HCT116 (cell line): ENCODE results near the gene ZNF319. TPM values are rescaled to one million over a fixed set of nuclear protein-coding genes. Genes with fewer than 3 reads are reported as not detected.

Experiments used
- ATAC-seq: fragments of 200-7000 bp; cut with Tn5 transposase; 2 replicates; pipeline ENCODE4 v1.9.1; 2020; ENCODE audit warnings: mild to moderate bottlenecking, moderate library complexity
- BruUV-seq: library from RNA; stranded (reverse); fragments of 400-500 nt; replicated peaks from 2 replicates; lab custom pipeline; 2021; lab: Mats Ljungman, UMichigan
- CTCF ChIA-PET: fragments of 300-600 bp; sonication (Branson Sonifier 250); formaldehyde crosslinking; loops from one replicate; lab custom pipeline; 2021; ENCODE audit warnings: antibody characterized with exemption; lab: Charles Lee
- POLR2A ChIA-PET: fragments of 300-600, 350-600 bp; sonication (Branson Sonifier 250); formaldehyde crosslinking; loops from one replicate; lab custom pipeline; 2021; ENCODE audit warnings: antibody characterized with exemption; lab: Charles Lee
- RAD21 ChIA-PET, 2 experiments: fragments of 300-600 bp; sonication (Branson Sonifier 250); formaldehyde crosslinking; loops; one replicate each; lab custom pipeline; 2023; ENCODE audit warnings: low total read pairs in 2 of 2; ENCODE audit not compliant: uncharacterized antibody in 2 of 2, unreplicated experiment in 2 of 2, low non-redundant PET in 1 of 2; lab: Charles Lee
- DNase-seq: peaks from one replicate; pipeline ENCODE4 v3.0.0-alpha.2; 2010; ENCODE audit warnings: low read depth, low spot score
- H2AFZ ChIP-seq: fragments of 200-600 bp; shearing (Covaris generic), sonication (generic); 2 replicates; pipeline ENCODE4 v1.6.1; 2017; ENCODE audit warnings: low read depth, mixed run types, mixed read lengths, antibody characterized with exemption, low read length; ENCODE audit not compliant: poor library complexity, severe bottlenecking
- H3K27ac ChIP-seq: 2 replicates; pipeline ENCODE4 v1.5.1; 2012; ENCODE audit warnings: low read depth, low read length
- H3K27me3 ChIP-seq: fragments of 200-600 bp; sonication (generic); 2 replicates; pipeline ENCODE4 v1.6.1; 2016; ENCODE audit warnings: mixed run types, low read length, mixed read lengths; ENCODE audit not compliant: insufficient read depth
- H3K36me3 ChIP-seq, 2 experiments: fragments of 200-500 bp in 1 of 2; fragments of 200-600 bp in 1 of 2; sonication (Bioruptor generic) in 1 of 2; sonication (generic) in 1 of 2; 2 replicates each; pipeline versions ENCODE4 v1.5.1 to v1.6.1; 2014 to 2016; ENCODE audit warnings: low read length in 2 of 2, inconsistent platforms in 1 of 2, mixed read lengths in 1 of 2, mixed run types in 1 of 2; ENCODE audit not compliant: insufficient read depth in 2 of 2, control insufficient read depth in 1 of 2
- H3K4me1 ChIP-seq, 2 experiments: fragments of 200-600 bp in 1 of 2; sonication (generic) in 1 of 2; 2 replicates each; pipeline versions ENCODE4 v1.5.1 to v1.6.1; 2012 to 2017; ENCODE audit warnings: low read length in 2 of 2, inconsistent platforms in 1 of 2, mild to moderate bottlenecking in 1 of 2, mixed read lengths in 1 of 2, mixed run types in 1 of 2, moderate library complexity in 1 of 2; ENCODE audit not compliant: insufficient read depth in 2 of 2, control insufficient read depth in 1 of 2
- H3K4me2 ChIP-seq: fragments of 200-600 bp; sonication (generic); 2 replicates; pipeline ENCODE4 v1.6.1; 2017; ENCODE audit warnings: mixed run types, low read length, mixed read lengths
- H3K4me3 ChIP-seq, 2 experiments: fragments of 200-600 bp in 1 of 2; sonication (generic) in 1 of 2; replicated peaks in 1 of 2; 2 replicates each; pipeline ENCODE4 v1.5.1; 2011 to 2016; ENCODE audit warnings: low read length in 2 of 2, control low read depth in 1 of 2, low read depth in 1 of 2, mild to moderate bottlenecking in 1 of 2, mixed read lengths in 1 of 2, mixed run types in 1 of 2
- H3K79me2 ChIP-seq: fragments of 200-600 bp; sonication (generic); 2 replicates; pipeline ENCODE4 v1.6.1; 2017; ENCODE audit warnings: mild to moderate bottlenecking, mixed run types, low read length, moderate library complexity, mixed read lengths; ENCODE audit not compliant: insufficient read depth
- H3K9ac ChIP-seq: fragments of 200-600 bp; sonication (generic); 2 replicates; pipeline ENCODE4 v1.6.1; 2016; ENCODE audit warnings: low read length, mixed read lengths
- H3K9me2 ChIP-seq: fragments of 200-600 bp; sonication (generic), shearing (Covaris generic); 2 replicates; pipeline ENCODE4 v1.6.1; 2017; ENCODE audit warnings: mixed run types, mild to moderate bottlenecking, moderate library complexity; ENCODE audit not compliant: insufficient read depth
- H3K9me3 ChIP-seq, 2 experiments: fragments of 200-500 bp in 1 of 2; fragments of 200-600 bp in 1 of 2; sonication (Bioruptor generic) in 1 of 2; sonication (generic) in 1 of 2; 2 replicates each; pipeline ENCODE4 v1.6.1; 2014 to 2017; ENCODE audit warnings: low read length in 2 of 2, mixed read lengths in 2 of 2, inconsistent platforms in 1 of 2, low read depth in 1 of 2, mild to moderate bottlenecking in 1 of 2, mixed run types in 1 of 2, moderate library complexity in 1 of 2; ENCODE audit not compliant: control insufficient read depth in 1 of 2, insufficient read depth in 1 of 2
- H4K20me1 ChIP-seq: fragments of 200-600 bp; sonication (generic), shearing (Covaris generic); 2 replicates; pipeline ENCODE4 v1.6.1; 2017; ENCODE audit warnings: mixed run types, mild to moderate bottlenecking, moderate library complexity; ENCODE audit not compliant: insufficient read depth
- CBX3 ChIP-seq: IDR thresholded peaks from 2 replicates; pipeline ENCODE4 v1.6.1; 2012; ENCODE audit warnings: low read depth
- EZH2 ChIP-seq: fragments of 200-600 bp; sonication (generic); IDR thresholded peaks from 2 replicates; pipeline ENCODE4 v1.6.1; 2017; ENCODE audit warnings: antibody characterized with exemption, mixed run types
- EZH2phosphoT487 ChIP-seq: fragments of 200-600 bp; IDR thresholded peaks from 2 replicates; pipeline ENCODE4 v1.6.1; 2018; ENCODE audit warnings: antibody characterized with exemption, borderline replicate concordance
- FOSL1 ChIP-seq: IDR thresholded peaks from 2 replicates; pipeline ENCODE4 v1.6.1; 2012; ENCODE audit warnings: low read depth
- JUND ChIP-seq: IDR thresholded peaks from 2 replicates; pipeline ENCODE4 v1.6.1; 2012
- POLR2AphosphoS5 ChIP-seq: IDR thresholded peaks from 2 replicates; pipeline ENCODE4 v1.6.1; 2011; ENCODE audit warnings: mild to moderate bottlenecking, low read depth, low read length, moderate library complexity
- SIN3A ChIP-seq: IDR thresholded peaks from 2 replicates; pipeline ENCODE4 v1.6.1; 2012; ENCODE audit warnings: low read depth
- SP1 ChIP-seq: IDR thresholded peaks from 2 replicates; pipeline ENCODE4 v1.6.1; 2012; ENCODE audit warnings: low read depth
- SRF ChIP-seq: IDR thresholded peaks from 2 replicates; pipeline ENCODE4 v1.6.1; 2012; ENCODE audit warnings: low read depth
- TCF7L2 ChIP-seq: IDR thresholded peaks from 2 replicates; pipeline ENCODE4 v1.7.0; 2011; ENCODE audit warnings: borderline replicate concordance, inconsistent platforms; ENCODE audit not compliant: insufficient read depth, insufficient read length; ENCODE audit errors: extremely low read depth
- ZFX ChIP-seq: fragments of 450-650 bp; IDR thresholded peaks from 2 replicates; pipeline ENCODE4 v1.6.1; 2017
- ZNF274 ChIP-seq: fragments of 200-500 bp; sonication (Bioruptor generic); IDR thresholded peaks from 2 replicates; pipeline ENCODE4 v1.6.1; 2014; ENCODE audit warnings: mild to moderate bottlenecking, low read depth, low read length, inconsistent platforms
- intact Hi-C: fragments of 100-400 bp; cut with micrococcal nuclease; formaldehyde crosslinking; loops from 2 replicates; pipeline ENCODE4 v1.10.0; 2022
- total RNA-seq: library from RNA; stranded (reverse); gene quantifications from one replicate; pipeline ENCODE4 v1.2.1, GENCODE V29; 2021; ENCODE audit not compliant: unreplicated experiment
- TF ChIP-seq, protein P1 (sequence below): IDR thresholded peaks from 2 replicates; pipeline ENCODE4 v1.6.1; 2011; ENCODE audit warnings: mild to moderate bottlenecking, low read length, moderate library complexity; ENCODE audit not compliant: insufficient replicate concordance; ENCODE audit errors: extremely low read depth
- TF ChIP-seq, protein P2 (sequence below): IDR thresholded peaks from 2 replicates; pipeline ENCODE4 v1.6.1; 2012; ENCODE audit warnings: low read depth
- TF ChIP-seq, protein P3 (sequence below), 3 experiments: fragments of 200-600 bp in 1 of 3; sonication (generic) in 1 of 3; IDR thresholded peaks in 2 of 3; conservative IDR thresholded peaks in 1 of 3; 2 replicates each; pipeline ENCODE4 v1.5.1; 2012 to 2017; ENCODE audit warnings: low read depth in 2 of 3, low read length in 2 of 3, antibody characterized with exemption in 1 of 3, borderline replicate concordance in 1 of 3, control low read depth in 1 of 3, mild to moderate bottlenecking in 1 of 3, mixed read lengths in 1 of 3, mixed run types in 1 of 3, moderate library complexity in 1 of 3; ENCODE audit not compliant: insufficient read depth in 1 of 3
- TF ChIP-seq, protein P4 (sequence below): IDR thresholded peaks from 2 replicates; pipeline ENCODE4 v1.6.1; 2012

ZNF319 gene
- total RNA-seq, 1 experiment from 2014 or later: 7.1 TPM

DNA sequence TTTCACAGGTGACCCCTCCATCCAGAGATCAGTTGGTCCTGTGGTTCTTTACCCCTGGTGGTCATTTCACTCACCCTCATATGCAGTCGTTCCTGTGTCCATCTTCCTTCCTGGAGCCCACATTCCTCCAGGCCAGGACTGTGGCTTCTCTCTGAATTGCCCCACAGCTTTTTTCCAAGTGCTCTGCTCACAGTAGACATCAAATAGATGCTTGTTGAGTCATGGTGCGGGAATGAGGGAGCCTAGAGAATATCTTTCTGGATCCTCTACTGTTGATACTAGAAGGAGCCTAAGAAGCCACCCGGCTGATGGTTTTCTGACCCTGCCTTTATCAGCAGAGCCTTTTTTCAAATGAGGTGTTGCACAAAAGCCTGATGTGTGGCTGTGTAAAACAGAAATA is 11.2 kb upstream of the ZNF319 start (continued):
- no peak for TF ChIP-seq TCF7L2

DNA sequence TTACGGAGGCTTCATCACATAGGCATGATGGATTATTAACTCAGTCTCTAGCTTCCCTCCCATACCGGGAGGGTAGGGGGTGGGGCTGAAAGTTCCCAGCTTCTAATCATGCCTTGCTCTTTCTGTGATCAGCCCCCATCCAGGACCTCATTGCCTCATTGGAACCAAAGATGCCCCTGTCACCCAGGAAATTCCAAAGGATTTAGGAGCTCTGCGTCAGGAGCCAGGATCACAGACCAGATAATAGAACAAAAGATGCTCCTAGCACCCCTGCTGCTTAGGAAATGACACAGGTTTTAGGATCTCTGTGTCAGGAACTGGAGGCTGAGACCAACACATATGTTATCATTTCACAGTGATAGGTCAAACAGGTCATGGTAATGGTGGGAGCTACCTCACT is 10.4 kb upstream of the ZNF319 start:
- ChIA-PET CTCF (no interaction called here), POLR2A (no interaction called here)

More for the DNA sequence above, 10.4 kb upstream of the ZNF319 start:
- DNase-seq (no peak), ATAC-seq (no peak)
- H3K9me2 ChIP-seq: no peaks in the 10 kb centered on the region
- H2AFZ ChIP-seq: no peak overlapping the region
- intact Hi-C loops: no loop called here
- RAD21 ChIA-PET: no interaction called here
- TF ChIP-seq EZH2phosphoT487: no peak
- no peak for TF ChIP-seq POLR2AphosphoS5
- no peak for TF ChIP-seq TCF7L2
- TF ChIP-seq JUND: no peak
- TF ChIP-seq, protein P1, sequence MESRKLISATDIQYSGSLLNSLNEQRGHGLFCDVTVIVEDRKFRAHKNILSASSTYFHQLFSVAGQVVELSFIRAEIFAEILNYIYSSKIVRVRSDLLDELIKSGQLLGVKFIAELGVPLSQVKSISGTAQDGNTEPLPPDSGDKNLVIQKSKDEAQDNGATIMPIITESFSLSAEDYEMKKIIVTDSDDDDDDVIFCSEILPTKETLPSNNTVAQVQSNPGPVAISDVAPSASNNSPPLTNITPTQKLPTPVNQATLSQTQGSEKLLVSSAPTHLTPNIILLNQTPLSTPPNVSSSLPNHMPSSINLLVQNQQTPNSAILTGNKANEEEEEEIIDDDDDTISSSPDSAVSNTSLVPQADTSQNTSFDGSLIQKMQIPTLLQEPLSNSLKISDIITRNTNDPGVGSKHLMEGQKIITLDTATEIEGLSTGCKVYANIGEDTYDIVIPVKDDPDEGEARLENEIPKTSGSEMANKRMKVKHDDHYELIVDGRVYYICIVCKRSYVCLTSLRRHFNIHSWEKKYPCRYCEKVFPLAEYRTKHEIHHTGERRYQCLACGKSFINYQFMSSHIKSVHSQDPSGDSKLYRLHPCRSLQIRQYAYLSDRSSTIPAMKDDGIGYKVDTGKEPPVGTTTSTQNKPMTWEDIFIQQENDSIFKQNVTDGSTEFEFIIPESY: no peak
- TF ChIP-seq SIN3A: no peak
- no peak for TF ChIP-seq SP1
- TF ChIP-seq, protein P2, sequence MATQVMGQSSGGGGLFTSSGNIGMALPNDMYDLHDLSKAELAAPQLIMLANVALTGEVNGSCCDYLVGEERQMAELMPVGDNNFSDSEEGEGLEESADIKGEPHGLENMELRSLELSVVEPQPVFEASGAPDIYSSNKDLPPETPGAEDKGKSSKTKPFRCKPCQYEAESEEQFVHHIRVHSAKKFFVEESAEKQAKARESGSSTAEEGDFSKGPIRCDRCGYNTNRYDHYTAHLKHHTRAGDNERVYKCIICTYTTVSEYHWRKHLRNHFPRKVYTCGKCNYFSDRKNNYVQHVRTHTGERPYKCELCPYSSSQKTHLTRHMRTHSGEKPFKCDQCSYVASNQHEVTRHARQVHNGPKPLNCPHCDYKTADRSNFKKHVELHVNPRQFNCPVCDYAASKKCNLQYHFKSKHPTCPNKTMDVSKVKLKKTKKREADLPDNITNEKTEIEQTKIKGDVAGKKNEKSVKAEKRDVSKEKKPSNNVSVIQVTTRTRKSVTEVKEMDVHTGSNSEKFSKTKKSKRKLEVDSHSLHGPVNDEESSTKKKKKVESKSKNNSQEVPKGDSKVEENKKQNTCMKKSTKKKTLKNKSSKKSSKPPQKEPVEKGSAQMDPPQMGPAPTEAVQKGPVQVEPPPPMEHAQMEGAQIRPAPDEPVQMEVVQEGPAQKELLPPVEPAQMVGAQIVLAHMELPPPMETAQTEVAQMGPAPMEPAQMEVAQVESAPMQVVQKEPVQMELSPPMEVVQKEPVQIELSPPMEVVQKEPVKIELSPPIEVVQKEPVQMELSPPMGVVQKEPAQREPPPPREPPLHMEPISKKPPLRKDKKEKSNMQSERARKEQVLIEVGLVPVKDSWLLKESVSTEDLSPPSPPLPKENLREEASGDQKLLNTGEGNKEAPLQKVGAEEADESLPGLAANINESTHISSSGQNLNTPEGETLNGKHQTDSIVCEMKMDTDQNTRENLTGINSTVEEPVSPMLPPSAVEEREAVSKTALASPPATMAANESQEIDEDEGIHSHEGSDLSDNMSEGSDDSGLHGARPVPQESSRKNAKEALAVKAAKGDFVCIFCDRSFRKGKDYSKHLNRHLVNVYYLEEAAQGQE: no peak
- TF ChIP-seq, protein P3, sequence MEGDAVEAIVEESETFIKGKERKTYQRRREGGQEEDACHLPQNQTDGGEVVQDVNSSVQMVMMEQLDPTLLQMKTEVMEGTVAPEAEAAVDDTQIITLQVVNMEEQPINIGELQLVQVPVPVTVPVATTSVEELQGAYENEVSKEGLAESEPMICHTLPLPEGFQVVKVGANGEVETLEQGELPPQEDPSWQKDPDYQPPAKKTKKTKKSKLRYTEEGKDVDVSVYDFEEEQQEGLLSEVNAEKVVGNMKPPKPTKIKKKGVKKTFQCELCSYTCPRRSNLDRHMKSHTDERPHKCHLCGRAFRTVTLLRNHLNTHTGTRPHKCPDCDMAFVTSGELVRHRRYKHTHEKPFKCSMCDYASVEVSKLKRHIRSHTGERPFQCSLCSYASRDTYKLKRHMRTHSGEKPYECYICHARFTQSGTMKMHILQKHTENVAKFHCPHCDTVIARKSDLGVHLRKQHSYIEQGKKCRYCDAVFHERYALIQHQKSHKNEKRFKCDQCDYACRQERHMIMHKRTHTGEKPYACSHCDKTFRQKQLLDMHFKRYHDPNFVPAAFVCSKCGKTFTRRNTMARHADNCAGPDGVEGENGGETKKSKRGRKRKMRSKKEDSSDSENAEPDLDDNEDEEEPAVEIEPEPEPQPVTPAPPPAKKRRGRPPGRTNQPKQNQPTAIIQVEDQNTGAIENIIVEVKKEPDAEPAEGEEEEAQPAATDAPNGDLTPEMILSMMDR (IDR thresholded peaks at IDR 0.05 in 2 of 3, conservative IDR thresholded peaks at IDR 0.05 in 1 of 3; ENCODE audit: borderline replicate concordance in 1 of 3, insufficient read depth in 1 of 3, low read depth in 2 of 3, low read length in 2 of 3): no peak
- no peak for TF ChIP-seq CBX3
- no peak for TF ChIP-seq ZNF274
- no peak for TF ChIP-seq FOSL1
- no peak for TF ChIP-seq EZH2
- TF ChIP-seq ZFX: no peak
- TF ChIP-seq SRF: no peak
- TF ChIP-seq, protein P4, sequence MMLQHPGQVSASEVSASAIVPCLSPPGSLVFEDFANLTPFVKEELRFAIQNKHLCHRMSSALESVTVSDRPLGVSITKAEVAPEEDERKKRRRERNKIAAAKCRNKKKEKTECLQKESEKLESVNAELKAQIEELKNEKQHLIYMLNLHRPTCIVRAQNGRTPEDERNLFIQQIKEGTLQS: no peak
- H3K36me3 ChIP-seq: peaks cover 21 to 33% of the 10 kb centered on the region in 2 experiments; a peak in 3 of 4 replicates
- H3K27ac ChIP-seq: no peak overlapping the region
- H3K9me3 ChIP-seq: no peaks in the 10 kb centered on the region
- no peak overlapping the region for H3K9ac ChIP-seq
- H3K27me3 ChIP-seq: no peaks in the 10 kb centered on the region
- no peaks in the 10 kb centered on the region for H4K20me1 ChIP-seq
- H3K79me2 ChIP-seq: peaks cover 11% of the 10 kb centered on the region; the same call in 1 of the 2 replicates
- H3K4me2 ChIP-seq: no peak overlapping the region
- peaks cover 0 to 9% of the 10 kb centered on the region in 2 experiments; a peak in 1 of 4 replicates for H3K4me1 ChIP-seq
- BruUV-seq: no TSS peak
- H3K4me3 ChIP-seq: no peak overlapping the region
